Large intestine (tissue), 3 donors: ENCODE data around the gene OOSP3. TPM values are rescaled to one million over a fixed set of nuclear protein-coding genes. Genes with fewer than 3 reads are reported as not detected.
"Not testable (repeated sequence)": the region's sequence is repeated elsewhere in the genome, so short reads cannot be mapped to it uniquely, and the experiment has no call there.

Experiments used
- DNase-seq, 2 donors: peaks; one replicate each; pipeline versions ENCODE4 v3.0.0 to v3.0.0-alpha.2; 2013
- H3K27ac ChIP-seq: one replicate; pipeline ENCODE4 v1.5.1; 2013; ENCODE audit warnings: low read length
- H3K27me3 ChIP-seq: 2 replicates; pipeline ENCODE4 v1.6.1; 2013; ENCODE audit warnings: low read length; ENCODE audit not compliant: control insufficient read depth, insufficient read depth
- H3K36me3 ChIP-seq: 2 replicates; pipeline ENCODE4 v1.6.1; 2013; ENCODE audit warnings: low read length; ENCODE audit not compliant: control insufficient read depth, insufficient read depth
- H3K4me1 ChIP-seq: one replicate; pipeline ENCODE4 v1.6.1; 2013; ENCODE audit warnings: low read length; ENCODE audit not compliant: control insufficient read depth, insufficient read depth
- H3K4me3 ChIP-seq: one replicate; pipeline ENCODE4 v1.5.1; 2013; ENCODE audit warnings: low read length
- H3K9me3 ChIP-seq: one replicate; pipeline ENCODE4 v1.6.1; 2013; ENCODE audit warnings: mild to moderate bottlenecking, low read depth, low read length, moderate library complexity; ENCODE audit not compliant: control insufficient read depth
- WGBS: methylation state at CpG from one replicate; pipeline ENCODE4 v1.1.5; 2013; ENCODE audit warnings: low lambda C conversion rate; ENCODE audit not compliant: insufficient coverage; 5-methylcytosine and 5-hydroxymethylcytosine counted together
- polyA plus RNA-seq: library from polyadenylated mRNA; unstranded; fragments of 120-200 nt; gene quantifications from one replicate; pipeline ENCODE4 v1.2.1, GENCODE V29; 2013

OOSP3 gene
- polyA plus RNA-seq, 1 donor, result not detected

- WGBS, result 76% methylated on average over 2 of the region's 6 CpGs
- no peak overlapping the region for H3K27ac ChIP-seq
Observed at GRCh38 chr11:59900366-59901126, 22.0 kb downstream of the OOSP3 start.

GRCh38 chr11:59901306-59901705 lies 22.7 kb downstream of the OOSP3 start:
- no peaks in the 10 kb centered on the region for H3K4me1 ChIP-seq
- no peak overlapping the region for H3K4me3 ChIP-seq
- peak in 1 of 2 donors; percentile 24 for DNase-seq
- no peaks in the 10 kb centered on the region for H3K27me3 ChIP-seq
- WGBS, result 0% methylated on average over 1 of the region's 1 CpG
- H3K9me3 ChIP-seq, result peaks cover 4% of the 10 kb centered on the region
- no peak overlapping the region for H3K27ac ChIP-seq
- no peaks in the 10 kb centered on the region for H3K36me3 ChIP-seq

More at GRCh38 chr11:59900366-59901126, 22.0 kb downstream of the OOSP3 start:
- DNase-seq, result no peak
- H3K27me3 ChIP-seq, result no peaks in the 10 kb centered on the region
- no peak overlapping the region for H3K4me3 ChIP-seq
- no peaks in the 10 kb centered on the region for H3K4me1 ChIP-seq
- no peaks in the 10 kb centered on the region for H3K36me3 ChIP-seq
- H3K9me3 ChIP-seq, result peaks cover 4% of the 10 kb centered on the region

DNA sequence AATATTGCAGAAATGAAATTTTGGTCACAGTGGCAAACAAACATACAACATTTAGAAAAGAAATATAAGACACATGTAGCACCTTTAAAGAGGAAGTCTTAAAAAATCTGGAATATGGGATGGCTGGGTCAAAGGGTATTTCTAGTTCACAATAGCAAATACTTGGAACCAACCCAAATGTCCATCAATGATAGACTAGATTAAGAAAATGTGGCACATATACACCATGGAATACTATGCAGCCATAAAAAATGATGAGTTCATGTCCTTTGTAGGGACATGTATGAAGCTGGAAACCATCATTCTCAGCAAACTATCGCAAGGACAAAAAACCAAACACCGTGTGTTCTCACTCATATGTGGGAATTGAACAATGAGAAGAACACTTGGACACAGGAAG lies 25.0 kb downstream of the OOSP3 start:
- DNase-seq, H3K36me3 ChIP-seq: not testable (repeated sequence)
- no CpG with 5 or more reads among the region's 2 CpGs for WGBS

GRCh38 chr11:59918480-59918879 lies 39.9 kb downstream of the OOSP3 start:
- peaks cover 7% of the 10 kb centered on the region for H3K9me3 ChIP-seq
- no peak overlapping the region for H3K27ac ChIP-seq
- H3K4me1 ChIP-seq, result no peaks in the 10 kb centered on the region
- WGBS, result 100% methylated on average over 2 of the region's 2 CpGs
- H3K36me3 ChIP-seq, result no peaks in the 10 kb centered on the region
- H3K27me3 ChIP-seq, result no peaks in the 10 kb centered on the region
- H3K4me3 ChIP-seq, result no peak overlapping the region
- DNase-seq, result no peak

More for the DNA sequence above, 25.0 kb downstream of the OOSP3 start:
- not testable (repeated sequence) for H3K27ac ChIP-seq, H3K4me1 ChIP-seq, H3K4me3 ChIP-seq, H3K27me3 ChIP-seq, H3K9me3 ChIP-seq

GRCh38 chr11:59918987-59919589 lies 40.5 kb downstream of the OOSP3 start:
- DNase-seq, result peak in 1 of 2 donors; percentile 8

GRCh38 chr11:59923813-59924212 lies 45.2 kb downstream of the OOSP3 start:
- no CpG with 5 or more reads among the region's 6 CpGs for WGBS
- DNase-seq, result no peak
- no peak overlapping the region for H3K4me3 ChIP-seq
- no peaks in the 10 kb centered on the region for H3K4me1 ChIP-seq
- no peaks in the 10 kb centered on the region for H3K36me3 ChIP-seq
- no peak overlapping the region for H3K27ac ChIP-seq
- peaks cover 9% of the 10 kb centered on the region for H3K9me3 ChIP-seq
- no peaks in the 10 kb centered on the region for H3K27me3 ChIP-seq

More at GRCh38 chr11:59918987-59919589, 40.5 kb downstream of the OOSP3 start:
- Histone ChIP-seq H3K4me1 (no peaks in the 10 kb centered on the region), H3K27ac (no peak overlapping the region), H3K9me3 (peaks cover 9% of the 10 kb centered on the region), H3K36me3 (no peaks in the 10 kb centered on the region), H3K4me3 (no peak overlapping the region), H3K27me3 (no peaks in the 10 kb centered on the region)
- WGBS, result 20% methylated on average over 1 of the region's 3 CpGs

DNA sequence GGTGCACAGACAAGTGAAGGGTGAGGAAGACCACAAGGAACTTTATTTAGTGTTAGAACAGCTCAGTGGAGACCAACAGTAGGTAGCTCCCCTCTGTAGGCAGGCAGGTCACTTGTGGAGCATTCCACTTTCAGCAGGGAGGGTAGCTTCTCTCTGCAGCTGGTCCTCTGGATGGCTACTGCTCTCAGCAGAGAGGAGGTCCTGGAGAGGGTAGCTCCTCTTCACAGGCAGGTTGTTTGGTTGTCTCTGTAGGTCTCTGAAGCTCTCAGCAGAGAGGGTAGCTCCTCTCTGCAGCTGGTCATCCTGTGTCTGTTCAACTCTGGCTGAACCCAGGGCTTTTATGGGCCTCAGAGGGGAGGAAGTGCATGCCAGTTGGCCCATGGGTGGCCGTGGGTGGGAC lies 53.1 kb downstream of the OOSP3 start:
- Histone ChIP-seq H3K4me3 (no peak overlapping the region), H3K27me3 (no peaks in the 10 kb centered on the region), H3K36me3 (no peaks in the 10 kb centered on the region), H3K4me1 (no peaks in the 10 kb centered on the region), H3K9me3 (peaks cover 4% of the 10 kb centered on the region), H3K27ac (no peak overlapping the region)
- DNase-seq, result no peak
- WGBS, result no CpG with 5 or more reads among the region's 1 CpG

GRCh38 chr11:59938132-59938531 lies 59.5 kb downstream of the OOSP3 start, which contains the start of gene OOSP1:
TSS of gene OOSP1 (plus strand) at chr11:59938432. CDS start at chr11:59938455, 23 bp downstream.
- H3K4me3 ChIP-seq, result no peak within 1 kb of the TSS
- no peaks in the 10 kb centered on the region for H3K27me3 ChIP-seq
- WGBS, result 50% methylated on average over 1 of the region's 2 CpGs
- H3K36me3 ChIP-seq, result no peaks in the 10 kb centered on the region
- no peak within 1 kb of the TSS for H3K27ac ChIP-seq
- H3K9me3 ChIP-seq, result no peaks in the 10 kb centered on the region
- H3K4me1 ChIP-seq, result no peaks in the 10 kb centered on the region
- DNase-seq, result no peak

DNA sequence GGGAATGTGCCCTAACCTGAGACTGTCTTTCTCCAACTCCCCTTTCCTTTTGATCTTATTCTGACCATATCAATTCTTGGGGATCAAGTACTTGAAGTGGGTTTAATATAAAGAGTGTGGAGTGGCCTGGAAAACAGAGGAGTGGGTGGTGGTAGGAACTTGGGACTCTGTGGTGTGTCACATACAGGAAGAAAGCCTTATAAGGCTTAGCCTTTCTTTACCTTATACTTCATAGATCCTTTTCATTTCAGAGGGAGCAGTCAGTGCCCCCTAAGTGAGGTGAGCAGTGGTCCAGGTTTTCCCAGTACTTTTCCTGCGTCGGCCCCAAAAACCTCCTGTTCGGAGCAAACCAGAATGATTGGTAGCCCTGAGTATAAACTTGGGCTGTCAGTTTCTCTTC lies 60.1 kb downstream of the OOSP3 start:
- H3K9me3 ChIP-seq, result no peaks in the 10 kb centered on the region
- no peak overlapping the region for H3K27ac ChIP-seq
- H3K4me1 ChIP-seq, result no peaks in the 10 kb centered on the region
- H3K27me3 ChIP-seq, result no peaks in the 10 kb centered on the region
- no peak overlapping the region for H3K4me3 ChIP-seq
- H3K36me3 ChIP-seq, result no peaks in the 10 kb centered on the region
- 100% methylated on average over 3 of the region's 3 CpGs for WGBS
- no peak for DNase-seq

DNA sequence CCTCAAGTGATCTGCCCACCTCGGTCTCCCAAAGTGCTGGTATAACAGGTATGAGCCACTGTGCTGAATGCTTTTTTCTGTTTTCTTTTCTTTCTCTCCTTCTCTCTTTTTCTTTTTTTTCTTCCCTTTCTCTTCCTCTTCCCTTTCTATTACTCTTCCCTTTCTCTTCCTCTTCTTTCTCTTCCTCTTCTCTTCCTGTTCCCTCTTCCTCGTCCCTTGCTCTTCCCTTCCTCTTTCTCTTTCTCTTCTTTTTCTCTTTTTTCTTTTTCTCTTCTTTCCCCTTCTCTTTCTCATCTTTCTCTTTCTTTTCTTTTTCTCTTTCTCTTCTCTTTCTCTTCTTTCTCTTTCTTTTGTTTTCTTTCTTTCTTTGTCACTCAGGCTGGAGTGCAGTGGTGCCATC lies 60.9 kb downstream of the OOSP3 start:
- WGBS, result 92% methylated on average over 1 of the region's 2 CpGs
- Histone ChIP-seq H3K27ac (no peak overlapping the region), H3K4me1 (no peaks in the 10 kb centered on the region), H3K27me3 (no peaks in the 10 kb centered on the region), H3K9me3 (no peaks in the 10 kb centered on the region), H3K4me3 (no peak overlapping the region), H3K36me3 (no peaks in the 10 kb centered on the region)
- no peak for DNase-seq
